KMS-11 (cell line): Measurements from ENCODE around the gene DSCAM.

Experiments
- H2AFZ ChIP-seq: fragments of 200-600 bp; sonication (generic); 2 replicates; pipeline ENCODE4 v1.6.1; 2016; ENCODE audit warnings: antibody characterized with exemption, mixed run types, low read depth
- H3K27ac ChIP-seq: fragments of 200-600 bp; sonication (generic); 2 replicates; pipeline ENCODE4 v1.6.1; 2016; ENCODE audit warnings: mild to moderate bottlenecking, mixed run types
- H3K27me3 ChIP-seq: fragments of 200-600 bp; sonication (generic); 2 replicates; pipeline ENCODE4 v1.6.1; 2017; ENCODE audit warnings: mild to moderate bottlenecking, low read depth, mixed run types, moderate library complexity; ENCODE audit not compliant: insufficient read depth
- H3K36me3 ChIP-seq: fragments of 200-600 bp; sonication (generic); 2 replicates; pipeline ENCODE4 v1.6.1; 2017; ENCODE audit warnings: mild to moderate bottlenecking, mixed run types; ENCODE audit not compliant: insufficient read depth
- H3K4me1 ChIP-seq: fragments of 200-600 bp; sonication (generic); 2 replicates; pipeline ENCODE4 v1.6.1; 2016; ENCODE audit warnings: mild to moderate bottlenecking, low read depth, mixed run types; ENCODE audit not compliant: poor library complexity, severe bottlenecking
- H3K4me2 ChIP-seq: fragments of 200-600 bp; sonication (generic); 2 replicates; pipeline ENCODE4 v1.7.0; 2016; ENCODE audit warnings: mild to moderate bottlenecking, mixed run types
- H3K4me3 ChIP-seq: fragments of 200-600 bp; sonication (generic); IDR thresholded peaks from 2 replicates; pipeline ENCODE4 v1.6.1; 2017; ENCODE audit warnings: low read depth, low read length, mixed read lengths; ENCODE audit not compliant: insufficient read depth
- H3K79me2 ChIP-seq: fragments of 200-600 bp; sonication (generic); 2 replicates; pipeline ENCODE4 v1.6.1; 2016; ENCODE audit warnings: low read depth, mixed run types; ENCODE audit not compliant: insufficient read depth
- H3K9ac ChIP-seq: fragments of 200-600 bp; sonication (generic); 2 replicates; pipeline ENCODE4 v1.6.1; 2016; ENCODE audit warnings: mild to moderate bottlenecking, mixed run types
- H4K20me1 ChIP-seq: fragments of 200-600 bp; sonication (generic); 2 replicates; pipeline ENCODE4 v1.6.1; 2016; ENCODE audit warnings: mild to moderate bottlenecking, mixed run types; ENCODE audit not compliant: insufficient read depth
- CTCF ChIP-seq: fragments of 200-600 bp; sonication (generic); conservative IDR thresholded peaks from 2 replicates; pipeline ENCODE4 v1.6.1; 2017; ENCODE audit warnings: low read depth, mild to moderate bottlenecking, antibody characterized with exemption, low read length, moderate library complexity, mixed read lengths

Gene DSCAM

GRCh38 chr21:40553781-40554180 is 293.2 kb downstream of the DSCAM start:
- Histone ChIP-seq H3K4me1 (no peaks in the 10 kb centered on the region), H3K79me2 (no peaks in the 10 kb centered on the region), H3K27me3 (no peaks in the 10 kb centered on the region; the same call in 1 of the 2 replicates), H4K20me1 (no peaks in the 10 kb centered on the region), H2AFZ (no peak overlapping the region), H3K9ac (no peak overlapping the region), H3K36me3 (no peaks in the 10 kb centered on the region), H3K4me3 (no peak overlapping the region), H3K27ac (no peak overlapping the region), H3K4me2 (no peak overlapping the region)
- no peak for TF ChIP-seq CTCF

GRCh38 chr21:40547906-40548513 is 298.9 kb downstream of the DSCAM start:
- TF ChIP-seq CTCF = no peak
- Histone ChIP-seq H4K20me1 (no peaks in the 10 kb centered on the region), H3K4me1 (no peaks in the 10 kb centered on the region), H3K4me2 (no peak overlapping the region), H3K27me3 (no peaks in the 10 kb centered on the region), H3K79me2 (no peaks in the 10 kb centered on the region), H3K27ac (no peak overlapping the region), H3K36me3 (no peaks in the 10 kb centered on the region), H3K4me3 (no peak overlapping the region), H3K9ac (no peak overlapping the region), H2AFZ (no peak overlapping the region)

- H3K4me1 ChIP-seq = no peaks in the 10 kb centered on the region
- H3K36me3 ChIP-seq = no peaks in the 10 kb centered on the region
- H3K27me3 ChIP-seq = no peaks in the 10 kb centered on the region
- no peak for TF ChIP-seq CTCF
- no peak overlapping the region for H3K27ac ChIP-seq
- H3K4me2 ChIP-seq = no peak overlapping the region
- H2AFZ ChIP-seq = no peak overlapping the region
- no peak overlapping the region for H3K4me3 ChIP-seq
- H3K9ac ChIP-seq = no peak overlapping the region
- no peaks in the 10 kb centered on the region for H4K20me1 ChIP-seq
- no peaks in the 10 kb centered on the region for H3K79me2 ChIP-seq
These were observed 300.3 kb downstream of the DSCAM start for GRCh38 chr21:40546647-40547046.

- Histone ChIP-seq H3K9ac (no peak overlapping the region), H3K36me3 (no peaks in the 10 kb centered on the region), H3K79me2 (no peaks in the 10 kb centered on the region), H3K4me1 (no peaks in the 10 kb centered on the region), H3K27ac (no peak overlapping the region), H3K4me3 (no peak overlapping the region), H4K20me1 (no peaks in the 10 kb centered on the region), H2AFZ (no peak overlapping the region), H3K27me3 (no peaks in the 10 kb centered on the region), H3K4me2 (no peak overlapping the region)
- TF ChIP-seq CTCF = no peak
These were observed 306.7 kb downstream of the DSCAM start for GRCh38 chr21:40540216-40540615.
